Neuronal stem cell (in vitro differentiated cells): Measurements from ENCODE around the gene GAREM2.

Experiments used
- DNase-seq: peaks from one replicate; pipeline ENCODE4 v3.0.0-alpha.2; 2013; ENCODE audit warnings: low spot score
- H2AFZ ChIP-seq: one replicate; pipeline ENCODE4 v1.6.1; 2013; ENCODE audit warnings: mild to moderate bottlenecking, low read length, inconsistent platforms
- H2AK5ac ChIP-seq: 2 replicates; pipeline ENCODE4 v1.6.1; 2013; ENCODE audit warnings: low read depth, mild to moderate bottlenecking, inconsistent platforms, low read length, moderate library complexity, mixed read lengths
- H2BK120ac ChIP-seq: 2 replicates; pipeline ENCODE4 v1.6.1; 2013; ENCODE audit warnings: low read depth, mild to moderate bottlenecking, inconsistent platforms, low read length, moderate library complexity, mixed read lengths
- H2BK12ac ChIP-seq: one replicate; pipeline ENCODE4 v1.6.1; 2013; ENCODE audit warnings: low read length, inconsistent platforms
- H2BK15ac ChIP-seq: 2 replicates; pipeline ENCODE4 v1.6.1; 2013; ENCODE audit warnings: mild to moderate bottlenecking, low read length, inconsistent platforms, mixed read lengths
- H2BK5ac ChIP-seq: one replicate; pipeline ENCODE4 v1.6.1; 2013; ENCODE audit warnings: inconsistent platforms, mild to moderate bottlenecking, low read length, moderate library complexity
- H3K14ac ChIP-seq: one replicate; pipeline ENCODE4 v1.6.1; 2013; ENCODE audit warnings: low read length, inconsistent platforms
- H3K18ac ChIP-seq: 2 replicates; pipeline ENCODE4 v1.6.1; 2013; ENCODE audit warnings: low read length, inconsistent platforms
- H3K23ac ChIP-seq: 2 replicates; pipeline ENCODE4 v1.6.1; 2013; ENCODE audit warnings: low read depth, mild to moderate bottlenecking, mixed read lengths, low read length, inconsistent platforms; ENCODE audit not compliant: poor library complexity
- H3K27ac ChIP-seq: replicated peaks from 3 replicates; pipeline ENCODE4 v1.5.1; 2013; ENCODE audit warnings: low read length, inconsistent platforms
- H3K27me3 ChIP-seq, 3 experiments: 2 replicates each; pipeline ENCODE4 v1.6.1; 2013; ENCODE audit warnings: low read length in 3 of 3, mild to moderate bottlenecking in 2 of 3, inconsistent platforms in 1 of 3, low read depth in 1 of 3, mixed read lengths in 1 of 3, moderate library complexity in 1 of 3; ENCODE audit not compliant: control insufficient read depth in 3 of 3, insufficient read depth in 3 of 3
- H3K36me3 ChIP-seq, 2 donors: replicated peaks in 1 of 2; 2 replicates each; pipeline ENCODE4 v1.6.1; 2013; ENCODE audit warnings: low read length in 2 of 2; ENCODE audit not compliant: control insufficient read depth in 2 of 2, insufficient read depth in 2 of 2
- H3K4ac ChIP-seq: 2 replicates; pipeline ENCODE4 v1.6.1; 2013; ENCODE audit warnings: inconsistent platforms, mild to moderate bottlenecking, low read length, moderate library complexity
- H3K4me1 ChIP-seq, 2 donors: 1 replicate in 1 of 2; 2 replicates in 1 of 2; pipeline ENCODE4 v1.6.1; 2013; ENCODE audit warnings: low read length in 2 of 2, low read depth in 1 of 2; ENCODE audit not compliant: control insufficient read depth in 2 of 2, insufficient read depth in 1 of 2
- H3K4me2 ChIP-seq: one replicate; pipeline ENCODE4 v1.6.1; 2013; ENCODE audit warnings: mild to moderate bottlenecking, low read length, inconsistent platforms; ENCODE audit not compliant: insufficient read depth, poor library complexity, severe bottlenecking
- H3K4me3 ChIP-seq, 2 donors: 2 replicates each; pipeline ENCODE4 v1.5.1; 2013; ENCODE audit warnings: low read length in 2 of 2, mild to moderate bottlenecking in 2 of 2, inconsistent platforms in 1 of 2, moderate library complexity in 1 of 2
- H3K79me1 ChIP-seq: one replicate; pipeline ENCODE4 v1.6.1; 2013; ENCODE audit warnings: low read depth, mild to moderate bottlenecking, inconsistent platforms, low read length, moderate library complexity
- H3K9ac ChIP-seq: one replicate; pipeline ENCODE4 v1.6.1; 2013; ENCODE audit warnings: mild to moderate bottlenecking, low read depth, low read length, inconsistent platforms; ENCODE audit not compliant: poor library complexity
- H3K9me3 ChIP-seq, 2 donors: replicated peaks in 1 of 2; 2 replicates each; pipeline versions ENCODE3 to v1.6.1; 2013; ENCODE audit warnings: low read length in 2 of 2, mild to moderate bottlenecking in 2 of 2, inconsistent platforms in 1 of 2, low read depth in 1 of 2, mixed read lengths in 1 of 2, moderate library complexity in 1 of 2; ENCODE audit not compliant: control insufficient read depth in 2 of 2, insufficient read depth in 1 of 2
- H4K8ac ChIP-seq: one replicate; pipeline ENCODE4 v1.6.1; 2013; ENCODE audit warnings: low read depth, mild to moderate bottlenecking, inconsistent platforms, low read length, moderate library complexity
- H4K91ac ChIP-seq: one replicate; pipeline ENCODE4 v1.6.1; 2013; ENCODE audit warnings: low read length, low read depth, mild to moderate bottlenecking, inconsistent platforms; ENCODE audit not compliant: poor library complexity
- WGBS, 2 donors: extraction: QIAGEN DNeasy Blood & Tissue Kit; methylation state at CpG; one replicate each; pipeline ENCODE4 v1.1.7; 2013; ENCODE audit warnings: missing lambda C conversion rate in 2 of 2, mixed read lengths in 1 of 2; ENCODE audit not compliant: insufficient read length in 2 of 2, insufficient replicate concordance in 1 of 2; ENCODE audit errors: extremely low coverage in 2 of 2; 5-methylcytosine and 5-hydroxymethylcytosine counted together

GAREM2 gene

DNA sequence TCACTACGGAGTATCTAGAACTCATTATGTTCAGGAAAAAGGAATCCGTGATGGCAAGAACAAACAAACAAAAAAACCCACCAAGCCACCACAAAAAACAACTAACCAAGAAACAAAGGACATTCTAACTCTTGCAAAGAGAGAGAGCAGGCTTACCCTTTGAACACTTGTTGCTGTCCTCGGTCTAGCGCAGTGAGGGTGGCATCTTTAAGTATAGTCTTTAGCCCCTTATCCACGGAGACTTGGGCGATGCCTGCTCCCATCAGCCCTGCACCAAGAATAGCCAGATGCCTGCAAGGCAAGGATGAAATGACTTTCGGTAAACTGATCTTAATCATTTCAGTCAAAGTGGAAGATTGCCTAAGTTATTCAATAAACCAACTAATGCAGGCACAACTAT, 31.0 kb downstream of the GAREM2 start:
- Histone ChIP-seq H2BK120ac (no peak overlapping the region), H3K4ac (no peak overlapping the region), H3K9me3 (no peaks in the 10 kb centered on the region), H2AFZ (no peak overlapping the region), H2BK12ac (no peak overlapping the region), H4K91ac (no peak overlapping the region), H3K4me2 (no peak overlapping the region), H3K4me1 (peaks cover 0 to 10% of the 10 kb centered on the region in 2 donors), H2AK5ac (no peak overlapping the region), H3K27me3 (no peaks in the 10 kb centered on the region), H3K23ac (no peak overlapping the region), H3K9ac (no peak overlapping the region), H2BK15ac (no peak overlapping the region), H3K18ac (no peak overlapping the region), H3K36me3 (peaks cover 11 to 84% of the 10 kb centered on the region in 2 donors), H3K79me1 (no peaks in the 10 kb centered on the region), H3K14ac (no peak overlapping the region), H4K8ac (no peak overlapping the region), H2BK5ac (no peak overlapping the region), H3K27ac (no peak overlapping the region), H3K4me3 (no peak overlapping the region)
- no CpG with 5 or more reads among the region's 7 CpGs for WGBS, 2 donors
- no peak for DNase-seq

DNA sequence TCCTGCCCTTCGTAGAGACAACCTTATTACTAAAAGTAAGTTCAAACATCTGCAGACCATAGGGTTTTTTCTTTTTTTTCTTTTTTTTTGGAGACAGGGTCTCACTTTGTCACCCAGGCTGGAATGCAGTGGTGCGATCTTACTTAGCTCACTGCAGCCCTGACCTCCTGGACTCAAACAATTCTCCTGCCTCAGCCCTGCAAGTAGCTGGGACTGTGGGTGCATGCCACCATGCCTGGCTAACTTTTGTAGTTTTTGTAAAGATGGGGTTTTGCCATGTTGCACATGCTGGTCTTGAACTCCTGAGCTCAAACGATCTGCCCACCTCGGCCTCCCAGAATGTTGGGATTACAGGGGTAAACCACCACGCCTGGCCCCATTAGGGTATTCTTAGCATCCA, 39.1 kb downstream of the GAREM2 start:
- Histone ChIP-seq H2AK5ac (no peak overlapping the region), H3K4me2 (no peak overlapping the region), H2BK120ac (no peak overlapping the region), H4K91ac (no peak overlapping the region), H4K8ac (no peak overlapping the region), H3K4ac (no peak overlapping the region), H3K4me3 (no peak overlapping the region), H2AFZ (no peak overlapping the region), H3K9ac (no peak overlapping the region), H3K79me1 (no peaks in the 10 kb centered on the region), H2BK5ac (no peak overlapping the region), H2BK12ac (no peak overlapping the region), H3K14ac (no peak overlapping the region), H3K18ac (no peak overlapping the region), H3K4me1 (no peaks in the 10 kb centered on the region), H3K27ac (no peak overlapping the region), H3K36me3 (peaks cover 18 to 97% of the 10 kb centered on the region in 2 donors), H3K9me3 (no peaks in the 10 kb centered on the region), H2BK15ac (no peak overlapping the region), H3K27me3 (no peaks in the 10 kb centered on the region), H3K23ac (no peak overlapping the region)
- DNase-seq: no peak
- WGBS, 2 donors: no CpG with 5 or more reads among the region's 5 CpGs

- Histone ChIP-seq H2AFZ (no peak overlapping the region), H2AK5ac (no peak overlapping the region), H2BK5ac (no peak overlapping the region), H3K79me1 (no peaks in the 10 kb centered on the region), H3K27me3 (no peaks in the 10 kb centered on the region), H3K4me1 (no peaks in the 10 kb centered on the region), H2BK12ac (no peak overlapping the region), H3K4me3 (no peak overlapping the region), H3K4me2 (no peak overlapping the region), H3K36me3 (peaks cover 15 to 89% of the 10 kb centered on the region in 2 donors), H4K91ac (no peak overlapping the region), H2BK120ac (no peak overlapping the region), H3K18ac (no peak overlapping the region), H2BK15ac (no peak overlapping the region), H3K9ac (no peak overlapping the region), H4K8ac (no peak overlapping the region), H3K27ac (no peak overlapping the region), H3K14ac (no peak overlapping the region), H3K23ac (no peak overlapping the region), H3K4ac (no peak overlapping the region), H3K9me3 (peaks cover 0 to 12% of the 10 kb centered on the region in 2 donors)
- no peak for DNase-seq
- no CpG with 5 or more reads among the region's 1 CpG for WGBS, 2 donors
Measured at GRCh38 chr2:26214759-26215158, 41.9 kb downstream of the GAREM2 start.

- no peak overlapping the region for H2BK120ac ChIP-seq
- H4K8ac ChIP-seq: no peak overlapping the region
- no peaks in the 10 kb centered on the region for H3K79me1 ChIP-seq
- no peak overlapping the region for H3K18ac ChIP-seq
- H3K23ac ChIP-seq: no peak overlapping the region
- H4K91ac ChIP-seq: no peak overlapping the region
- no peak overlapping the region for H2BK5ac ChIP-seq
- no peak overlapping the region for H2AK5ac ChIP-seq
- peaks cover 15 to 88% of the 10 kb centered on the region in 2 donors for H3K36me3 ChIP-seq
- no peak overlapping the region for H3K4me3 ChIP-seq
- no peak overlapping the region for H3K4me2 ChIP-seq
- no peak overlapping the region for H2BK15ac ChIP-seq
- no peak overlapping the region for H3K14ac ChIP-seq
- H3K27ac ChIP-seq: no peak overlapping the region
- no peaks in the 10 kb centered on the region for H3K27me3 ChIP-seq
- DNase-seq: no peak
- H2BK12ac ChIP-seq: no peak overlapping the region
- no peaks in the 10 kb centered on the region for H3K4me1 ChIP-seq
- no peak overlapping the region for H3K4ac ChIP-seq
- no peak overlapping the region for H2AFZ ChIP-seq
- peaks cover 0 to 12% of the 10 kb centered on the region in 2 donors for H3K9me3 ChIP-seq
- no CpG with 5 or more reads among the region's 1 CpG for WGBS, 2 donors
- H3K9ac ChIP-seq: no peak overlapping the region
Measured at GRCh38 chr2:26215833-26216232, 42.9 kb downstream of the GAREM2 start.
